Karpas-422 (cell line): ENCODE measurements around the gene NPIPA5. TPM values are rescaled to one million over a fixed set of nuclear protein-coding genes. Genes with fewer than 3 reads are reported as not detected.
"Not testable (repeated sequence)": the region's sequence is repeated elsewhere in the genome, so short reads cannot be mapped to it uniquely, and the experiment has no call there.

Experiments
- DNase-seq: peaks from one replicate; pipeline ENCODE4 v3.0.0-alpha.2; 2015
- H2AFZ ChIP-seq: fragments of 200-600 bp; sonication (generic); 2 replicates; pipeline ENCODE4 v1.6.1; 2014; ENCODE audit warnings: antibody characterized with exemption, low read length, mixed read lengths
- H3K27ac ChIP-seq: fragments of 200-600 bp; sonication (generic); 2 replicates; pipeline ENCODE4 v1.5.1; 2014; ENCODE audit warnings: mild to moderate bottlenecking, low read length, moderate library complexity
- H3K27me3 ChIP-seq: fragments of 200-600 bp; sonication (generic); 2 replicates; pipeline ENCODE4 v1.6.1; 2014; ENCODE audit warnings: low read length, mixed read lengths
- H3K36me3 ChIP-seq: fragments of 200-600 bp; sonication (generic); 2 replicates; pipeline ENCODE4 v1.6.1; 2014; ENCODE audit warnings: low read length, mixed read lengths; ENCODE audit not compliant: insufficient read depth
- H3K4me1 ChIP-seq: fragments of 200-600 bp; sonication (generic); 2 replicates; pipeline ENCODE4 v1.6.1; 2014; ENCODE audit warnings: mild to moderate bottlenecking, low read length, mixed read lengths
- H3K4me2 ChIP-seq: fragments of 200-600 bp; sonication (generic); 2 replicates; pipeline ENCODE4 v1.6.1; 2014; ENCODE audit warnings: low read length, low read depth, mild to moderate bottlenecking; ENCODE audit not compliant: poor library complexity, severe bottlenecking
- H3K4me3 ChIP-seq: fragments of 200-600 bp; sonication (generic); 2 replicates; pipeline ENCODE4 v1.5.1; 2014; ENCODE audit warnings: mild to moderate bottlenecking, antibody characterized with exemption, low read length, mixed read lengths
- H3K79me2 ChIP-seq: fragments of 200-600 bp; sonication (generic); 2 replicates; pipeline ENCODE4 v1.6.1; 2014; ENCODE audit warnings: mild to moderate bottlenecking, low read length, mixed read lengths
- H3K9ac ChIP-seq: fragments of 200-600 bp; sonication (generic); 2 replicates; pipeline ENCODE4 v1.6.0; 2014; ENCODE audit warnings: low read length
- H3K9me2 ChIP-seq: fragments of 200-600 bp; sonication (generic), shearing (Covaris generic); replicated peaks from 2 replicates; pipeline ENCODE4 v1.6.0; 2014; ENCODE audit warnings: mild to moderate bottlenecking, low read length, moderate library complexity; ENCODE audit not compliant: insufficient read depth
- H3K9me3 ChIP-seq: fragments of 300-700, 200-600 bp; sonication (generic); 2 replicates; pipeline ENCODE4 v1.6.1; 2014; ENCODE audit warnings: low read length, mixed read lengths
- H4K20me1 ChIP-seq: fragments of 200-600 bp; sonication (generic); 2 replicates; pipeline ENCODE4 v1.6.1; 2014; ENCODE audit warnings: mild to moderate bottlenecking, antibody characterized with exemption, low read length, low read depth; ENCODE audit not compliant: insufficient read depth
- total RNA-seq: library from RNA; depleted of rRNA; stranded (reverse); fragments of >200 nt; shearing (Covaris generic); gene quantifications from 2 replicates; pipeline ENCODE4 v1.2.3, GENCODE V29; 2014; ENCODE audit warnings: low replicate concordance

Gene NPIPA5
- total RNA-seq, 1 experiment from 2014 or later = 4.1 TPM

- H3K4me2 ChIP-seq = no peak overlapping the region
- H3K9me3 ChIP-seq = no peaks in the 10 kb centered on the region
- no peak overlapping the region for H3K9ac ChIP-seq
- no peaks in the 10 kb centered on the region for H3K36me3 ChIP-seq
- no peaks in the 10 kb centered on the region for H3K9me2 ChIP-seq
- no peaks in the 10 kb centered on the region for H3K79me2 ChIP-seq
- H3K27me3 ChIP-seq = no peaks in the 10 kb centered on the region
- no peaks in the 10 kb centered on the region for H4K20me1 ChIP-seq
- H3K27ac ChIP-seq = no peak overlapping the region
- H3K4me1 ChIP-seq = no peaks in the 10 kb centered on the region
- no peak for DNase-seq
- no peak overlapping the region for H3K4me3 ChIP-seq
- no peak overlapping the region for H2AFZ ChIP-seq
Observed at GRCh38 chr16:15415511-15415985, 37.5 kb upstream of the NPIPA5 start.

GRCh38 chr16:15409476-15409875, 31.4 kb upstream of the NPIPA5 start:
- H3K79me2 ChIP-seq, H3K27me3 ChIP-seq, H3K27ac ChIP-seq, H4K20me1 ChIP-seq, DNase-seq, H3K9me3 ChIP-seq, H3K4me2 ChIP-seq, H3K36me3 ChIP-seq, H2AFZ ChIP-seq, H3K4me3 ChIP-seq, H3K4me1 ChIP-seq, H3K9me2 ChIP-seq, H3K9ac ChIP-seq: not testable (repeated sequence)

- not testable (repeated sequence) for H3K4me2 ChIP-seq, H3K4me3 ChIP-seq, H3K9ac ChIP-seq, DNase-seq, H3K9me2 ChIP-seq, H3K27me3 ChIP-seq, H3K9me3 ChIP-seq, H4K20me1 ChIP-seq, H3K79me2 ChIP-seq, H2AFZ ChIP-seq, H3K36me3 ChIP-seq, H3K27ac ChIP-seq
- H3K4me1 ChIP-seq = peaks cover 20% of the 10 kb centered on the region
Observed at GRCh38 chr16:15407756-15408155, 29.7 kb upstream of the NPIPA5 start.

- H3K9me2 ChIP-seq = no peaks in the 10 kb centered on the region
- H3K79me2 ChIP-seq = no peaks in the 10 kb centered on the region
- H3K27me3 ChIP-seq = no peaks in the 10 kb centered on the region
- H3K27ac ChIP-seq = no peak overlapping the region
- H2AFZ ChIP-seq = no peak overlapping the region
- no peaks in the 10 kb centered on the region for H3K9me3 ChIP-seq
- no peak overlapping the region for H3K9ac ChIP-seq
- no peak overlapping the region for H3K4me2 ChIP-seq
- H3K4me1 ChIP-seq = peaks cover 20% of the 10 kb centered on the region
- H3K36me3 ChIP-seq = no peaks in the 10 kb centered on the region
- no peak for DNase-seq
- no peaks in the 10 kb centered on the region for H4K20me1 ChIP-seq
- no peak overlapping the region for H3K4me3 ChIP-seq
Observed at GRCh38 chr16:15404792-15405191, 26.7 kb upstream of the NPIPA5 start.

GRCh38 chr16:15404091-15404490, 26.0 kb upstream of the NPIPA5 start:
- not testable (repeated sequence) for H3K9ac ChIP-seq, H3K9me3 ChIP-seq, H3K36me3 ChIP-seq, H3K79me2 ChIP-seq, DNase-seq, H4K20me1 ChIP-seq, H3K27me3 ChIP-seq, H2AFZ ChIP-seq, H3K4me3 ChIP-seq, H3K9me2 ChIP-seq
- 0 out of 2 replicates have a peak overlapping the region, but pooled peaks have one; percentile 35 for H3K27ac ChIP-seq
- H3K4me2 ChIP-seq = peak overlapping the region; percentile 55
- H3K4me1 ChIP-seq = peaks cover 20% of the 10 kb centered on the region

GRCh38 chr16:15403392-15403995, 25.4 kb upstream of the NPIPA5 start:
- no peaks in the 10 kb centered on the region for H3K36me3 ChIP-seq
- no peaks in the 10 kb centered on the region for H4K20me1 ChIP-seq
- H3K27ac ChIP-seq = peak overlapping the region; percentile 35; the same call in 1 of the 2 replicates
- peak; percentile 85 for DNase-seq
- H3K79me2 ChIP-seq = no peaks in the 10 kb centered on the region
- H2AFZ ChIP-seq = no peak overlapping the region
- no peaks in the 10 kb centered on the region for H3K9me2 ChIP-seq
- no peak overlapping the region for H3K4me3 ChIP-seq
- no peaks in the 10 kb centered on the region for H3K27me3 ChIP-seq
- peaks cover 20% of the 10 kb centered on the region for H3K4me1 ChIP-seq
- peak overlapping the region; percentile 55 for H3K4me2 ChIP-seq
- H3K9ac ChIP-seq = 0 out of 2 replicates have a peak overlapping the region, but pooled peaks have one; percentile 21
- H3K9me3 ChIP-seq = no peaks in the 10 kb centered on the region

GRCh38 chr16:15401972-15402371, 23.9 kb upstream of the NPIPA5 start:
- H3K9me2 ChIP-seq = no peaks in the 10 kb centered on the region
- no peaks in the 10 kb centered on the region for H3K79me2 ChIP-seq
- no peaks in the 10 kb centered on the region for H3K27me3 ChIP-seq
- peaks cover 20% of the 10 kb centered on the region for H3K4me1 ChIP-seq
- no peak overlapping the region for H3K4me3 ChIP-seq
- H3K4me2 ChIP-seq = no peak overlapping the region
- no peak overlapping the region for H2AFZ ChIP-seq
- no peak overlapping the region for H3K27ac ChIP-seq
- no peak for DNase-seq
- H3K36me3 ChIP-seq = no peaks in the 10 kb centered on the region
- H4K20me1 ChIP-seq = no peaks in the 10 kb centered on the region
- H3K9ac ChIP-seq = no peak overlapping the region
- no peaks in the 10 kb centered on the region for H3K9me3 ChIP-seq

GRCh38 chr16:15400314-15400713, 22.2 kb upstream of the NPIPA5 start:
- not testable (repeated sequence) for H3K36me3 ChIP-seq, H3K79me2 ChIP-seq, H3K4me3 ChIP-seq, H4K20me1 ChIP-seq, H3K9me2 ChIP-seq, H3K4me2 ChIP-seq, H3K27ac ChIP-seq, H3K27me3 ChIP-seq, H2AFZ ChIP-seq, H3K9ac ChIP-seq, DNase-seq, H3K9me3 ChIP-seq
- H3K4me1 ChIP-seq = peaks cover 15% of the 10 kb centered on the region
